Stimulated activated effector memory CD8-positive, alpha-beta T cell treated with anti-CD3 and anti-CD28 coated beads, Interleukin-12 subunit alpha, Interleukin-12 subunit beta, amount 100 ng/mL, for 72 hours (primary cell): Measurements from ENCODE around the gene ENOX1.

Experiments
- ATAC-seq: fragments of 150-1000 bp; cut with Tn5 transposase; 2 replicates; pipeline ENCODE4 v1.10.0; 2021
- DNase-seq, 2 donors: peaks; one replicate each; pipeline ENCODE4 v3.0.0; 2021 to 2022; ENCODE audit warnings: low spot score in 2 of 2
- H3K27ac Mint-ChIP-seq: one replicate; pipeline ENCODE4 v1.8.0; 2022; ENCODE audit warnings: mild to moderate bottlenecking, mixed read lengths
- H3K36me3 Mint-ChIP-seq: one replicate; pipeline ENCODE4 v1.8.0; 2022; ENCODE audit warnings: mild to moderate bottlenecking, mixed read lengths
- H3K4me1 Mint-ChIP-seq: one replicate; pipeline ENCODE4 v1.8.0; 2022; ENCODE audit warnings: mixed read lengths
- H3K4me3 Mint-ChIP-seq: one replicate; pipeline ENCODE4 v1.8.0; 2022; ENCODE audit warnings: mild to moderate bottlenecking, mixed read lengths
- H3K9me3 Mint-ChIP-seq: one replicate; pipeline ENCODE4 v1.8.0; 2022; ENCODE audit warnings: mixed read lengths

Gene ENOX1

DNA sequence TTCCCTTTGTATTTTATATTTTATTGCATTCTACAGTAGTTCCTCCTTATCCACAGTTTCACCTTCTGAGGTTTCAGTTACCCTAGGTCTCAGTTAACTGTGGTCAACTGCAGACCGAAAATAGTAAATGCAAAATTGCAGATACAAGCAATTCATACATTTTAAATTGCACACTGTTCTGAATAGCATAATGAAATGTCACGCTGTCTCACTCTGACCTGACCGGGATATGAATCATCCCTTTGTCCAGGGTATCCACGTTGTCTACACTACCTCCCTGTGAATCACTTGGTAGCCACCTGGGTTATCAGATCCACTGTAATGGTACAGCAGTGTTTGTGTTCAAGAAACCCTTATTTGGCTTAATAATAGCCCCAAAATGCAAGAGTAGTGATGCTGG, 438.4 kb downstream of the ENOX1 start:
- Mint-ChIP-seq H3K4me3 (no peak overlapping the region), H3K27ac (no peak overlapping the region), H3K9me3 (no peaks in the 10 kb centered on the region), H3K4me1 (no peaks in the 10 kb centered on the region), H3K36me3 (no peaks in the 10 kb centered on the region)
- no peak for DNase-seq
- ATAC-seq = no peak

DNA sequence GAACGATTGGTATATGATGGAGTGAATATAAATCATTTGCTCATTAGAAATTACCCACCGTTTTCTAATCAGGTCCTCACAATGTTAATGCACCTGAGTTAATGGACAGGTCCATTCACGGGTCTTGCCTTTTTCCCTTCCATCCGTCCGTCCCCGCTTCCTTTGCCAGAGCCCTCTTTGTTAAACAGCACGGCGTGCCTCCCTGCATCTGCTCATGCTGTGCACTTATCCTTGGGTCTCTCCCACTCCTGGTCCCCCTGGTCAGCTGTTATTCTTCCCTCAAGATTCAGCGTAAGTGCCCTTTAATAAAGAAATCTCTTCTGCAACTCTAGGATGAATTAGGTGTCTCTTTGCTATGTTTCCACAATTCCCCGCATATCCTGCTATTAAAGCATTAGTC, 438.9 kb downstream of the ENOX1 start:
- ATAC-seq = no peak
- no peaks in the 10 kb centered on the region for H3K4me1 Mint-ChIP-seq
- no peak overlapping the region for H3K4me3 Mint-ChIP-seq
- no peak for DNase-seq
- no peak overlapping the region for H3K27ac Mint-ChIP-seq
- H3K9me3 Mint-ChIP-seq = no peaks in the 10 kb centered on the region
- H3K36me3 Mint-ChIP-seq = no peaks in the 10 kb centered on the region

DNA sequence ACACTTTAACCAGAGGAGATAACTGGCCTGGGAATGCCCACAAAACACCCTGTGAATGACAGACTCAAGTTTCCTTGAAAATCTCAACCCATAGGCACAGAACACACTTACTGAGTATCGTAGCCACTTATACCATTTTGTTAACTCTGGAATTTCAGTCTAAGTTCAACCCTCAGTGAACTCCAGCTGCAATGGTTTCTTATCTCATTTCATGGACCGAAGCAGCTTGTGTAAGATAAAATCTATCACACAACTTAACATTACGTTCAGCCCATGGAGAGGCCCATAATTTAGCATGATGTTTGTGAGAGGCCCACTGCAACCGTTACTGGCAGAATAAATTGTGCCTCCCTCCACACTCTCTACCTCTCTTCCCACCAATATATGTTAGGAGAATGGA, 440.3 kb downstream of the ENOX1 start:
- Mint-ChIP-seq H3K36me3 (no peaks in the 10 kb centered on the region), H3K4me1 (no peaks in the 10 kb centered on the region), H3K4me3 (no peak overlapping the region), H3K27ac (no peak overlapping the region), H3K9me3 (no peaks in the 10 kb centered on the region)
- DNase-seq (no peak), ATAC-seq (no peak)

DNA sequence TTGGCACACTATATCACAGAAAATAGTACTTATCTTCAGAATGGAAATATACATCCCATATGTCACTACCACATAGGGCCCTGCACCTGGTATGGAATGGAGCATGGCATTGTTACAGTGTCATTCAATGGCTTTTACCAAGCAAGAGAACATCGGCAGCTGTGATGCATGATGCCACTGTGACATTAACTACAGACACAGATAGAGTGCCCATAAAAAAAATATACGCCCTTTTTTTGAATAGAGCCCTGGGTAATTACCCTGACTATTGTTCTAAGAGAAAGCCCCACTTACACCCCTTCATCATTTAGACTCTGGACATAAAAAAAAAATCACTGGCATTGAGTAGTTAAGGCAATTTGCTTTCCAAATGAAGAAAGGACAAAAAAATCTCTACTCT, 443.1 kb downstream of the ENOX1 start:
- Mint-ChIP-seq H3K9me3 (no peaks in the 10 kb centered on the region), H3K4me1 (no peaks in the 10 kb centered on the region), H3K36me3 (no peaks in the 10 kb centered on the region), H3K27ac (no peak overlapping the region), H3K4me3 (no peak overlapping the region)
- ATAC-seq (no peak), DNase-seq (no peak)

DNA sequence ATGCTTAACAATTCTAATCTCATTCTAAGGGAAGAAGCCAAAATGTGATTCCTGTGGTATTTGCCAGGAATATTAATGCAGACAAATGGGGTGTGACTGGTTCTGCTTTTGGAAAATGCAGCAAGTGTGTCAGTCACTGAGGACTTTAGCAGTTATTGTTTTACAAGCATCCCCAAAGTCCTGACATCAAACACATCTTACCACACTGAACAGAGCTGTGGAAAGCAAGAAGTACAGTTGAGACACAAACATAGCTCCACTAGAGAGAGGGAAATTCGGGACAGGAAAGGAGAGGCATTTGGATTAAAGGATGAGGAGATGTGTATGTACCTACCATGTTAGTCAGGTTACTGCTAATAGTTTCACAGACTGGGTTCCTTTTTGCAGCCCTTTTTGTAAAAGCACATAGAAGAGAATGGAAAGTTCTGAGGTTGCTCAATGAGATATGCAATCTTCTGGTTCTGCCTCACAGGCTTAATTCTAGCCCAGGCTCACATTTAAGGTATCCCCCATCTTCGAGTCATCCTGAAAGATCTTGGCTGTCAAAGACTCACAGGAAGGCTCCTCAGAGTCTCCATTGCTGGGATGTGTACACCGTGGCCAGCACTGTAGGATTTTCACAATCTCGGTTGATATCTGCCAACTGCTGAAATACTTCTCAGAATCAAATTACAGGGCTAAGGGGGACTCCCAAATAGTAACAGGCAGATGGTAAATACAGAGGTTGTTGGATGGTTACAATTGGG, 446.8 kb downstream of the ENOX1 start:
- Mint-ChIP-seq H3K4me1 (no peaks in the 10 kb centered on the region), H3K4me3 (no peak overlapping the region), H3K9me3 (no peaks in the 10 kb centered on the region), H3K36me3 (no peaks in the 10 kb centered on the region), H3K27ac (no peak overlapping the region)
- ATAC-seq (no peak), DNase-seq (no peak)

DNA sequence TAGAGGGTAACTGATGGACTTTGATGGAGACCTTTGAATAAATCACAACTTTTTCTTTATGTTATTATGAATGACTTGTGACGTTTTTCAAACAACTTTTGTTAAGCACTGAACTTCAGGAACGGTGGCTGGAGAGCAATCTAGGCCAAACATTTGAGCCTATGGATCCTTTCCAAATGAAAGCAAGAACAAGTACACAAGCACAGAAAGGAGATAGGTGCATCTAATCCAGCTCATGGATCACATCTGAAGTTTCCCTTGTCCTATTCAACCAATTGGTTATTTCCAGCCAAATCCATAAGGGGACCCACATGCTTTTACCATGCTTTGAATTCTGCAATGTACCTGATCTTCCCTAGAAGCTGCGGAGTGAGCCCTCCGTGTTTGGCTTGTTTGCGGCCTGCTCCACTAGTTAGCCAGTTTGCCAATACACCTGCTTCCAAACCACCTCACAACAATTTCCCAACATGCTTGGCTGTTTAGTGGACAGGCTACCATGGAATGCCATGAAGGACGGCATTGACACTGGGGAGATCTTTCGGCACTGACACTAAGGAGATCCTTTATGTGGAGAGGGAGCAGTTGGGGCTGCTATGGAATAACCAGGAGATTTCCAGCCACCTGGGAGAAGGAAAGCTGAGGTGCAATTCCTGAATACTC, 447.5 kb downstream of the ENOX1 start:
- DNase-seq (no peak), ATAC-seq (no peak)
- no peak overlapping the region for H3K27ac Mint-ChIP-seq
- no peak overlapping the region for H3K4me3 Mint-ChIP-seq
- H3K9me3 Mint-ChIP-seq = no peaks in the 10 kb centered on the region
- no peaks in the 10 kb centered on the region for H3K4me1 Mint-ChIP-seq
- no peaks in the 10 kb centered on the region for H3K36me3 Mint-ChIP-seq

DNA sequence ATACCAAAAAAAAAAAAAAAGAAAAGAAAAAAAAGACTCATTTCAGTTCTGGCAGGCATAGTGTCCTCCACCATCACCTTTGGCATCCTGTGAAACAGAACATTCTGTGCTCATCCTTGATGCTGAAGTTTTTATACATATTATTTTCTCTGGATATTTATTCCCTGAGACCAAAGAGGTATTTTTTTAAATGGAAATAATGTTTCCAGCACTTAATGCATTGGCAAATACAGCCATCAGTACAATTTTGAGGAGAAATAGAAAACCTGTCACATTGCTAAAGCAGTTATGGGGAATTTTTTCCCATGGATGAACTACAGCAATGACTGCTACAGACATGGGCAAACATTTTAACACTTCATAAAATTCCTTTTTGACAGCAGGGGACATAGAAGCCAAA, 451.0 kb downstream of the ENOX1 start:
- DNase-seq (no peak), ATAC-seq (no peak)
- Mint-ChIP-seq H3K36me3 (no peaks in the 10 kb centered on the region), H3K9me3 (no peaks in the 10 kb centered on the region), H3K27ac (no peak overlapping the region), H3K4me1 (no peaks in the 10 kb centered on the region), H3K4me3 (no peak overlapping the region)

DNA sequence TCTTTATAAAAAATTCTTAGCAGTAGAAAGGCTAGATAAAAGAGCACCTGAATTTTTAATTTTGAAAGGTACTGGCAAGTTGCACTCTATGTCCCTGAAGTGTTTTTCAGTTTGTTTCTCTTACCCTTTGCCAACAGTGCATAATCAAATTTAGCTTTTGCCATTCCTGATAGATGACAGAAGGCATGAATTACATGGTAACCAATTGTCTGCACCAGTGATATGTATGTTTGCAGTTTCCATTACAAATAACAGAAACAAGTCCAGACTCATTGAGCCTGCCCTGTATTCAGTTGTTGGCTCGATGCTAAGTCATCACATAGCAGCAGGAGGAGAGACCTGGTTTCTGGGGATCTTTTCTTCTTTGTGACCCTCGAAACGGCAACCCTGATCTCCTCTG, 453.6 kb downstream of the ENOX1 start:
- H3K4me1 Mint-ChIP-seq = no peaks in the 10 kb centered on the region
- no peaks in the 10 kb centered on the region for H3K36me3 Mint-ChIP-seq
- no peak overlapping the region for H3K27ac Mint-ChIP-seq
- no peak overlapping the region for H3K4me3 Mint-ChIP-seq
- ATAC-seq = no peak
- no peaks in the 10 kb centered on the region for H3K9me3 Mint-ChIP-seq
- DNase-seq = no peak

DNA sequence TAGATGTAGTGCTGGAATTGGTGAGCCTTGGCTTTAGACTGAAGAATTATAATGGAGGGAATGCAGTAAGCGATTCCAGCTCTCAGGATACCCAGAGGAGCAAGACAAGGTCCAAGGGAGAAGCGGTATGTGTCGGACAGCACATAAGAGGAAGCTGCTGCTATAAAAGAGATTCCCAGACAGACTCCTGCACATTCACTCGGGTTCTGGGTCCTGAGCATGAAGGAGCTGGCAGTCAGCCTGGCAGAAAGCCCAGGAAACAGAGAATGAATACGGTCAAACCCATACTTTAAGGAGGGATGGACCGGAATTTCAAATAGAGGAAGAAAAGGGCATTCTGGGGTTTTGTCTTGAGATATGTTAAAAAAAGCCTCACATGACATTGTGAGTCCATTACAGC, 455.1 kb downstream of the ENOX1 start:
- ATAC-seq (no peak), DNase-seq (no peak)
- Mint-ChIP-seq H3K27ac (no peak overlapping the region), H3K4me3 (no peak overlapping the region), H3K9me3 (no peaks in the 10 kb centered on the region), H3K4me1 (no peaks in the 10 kb centered on the region), H3K36me3 (no peaks in the 10 kb centered on the region)

DNA sequence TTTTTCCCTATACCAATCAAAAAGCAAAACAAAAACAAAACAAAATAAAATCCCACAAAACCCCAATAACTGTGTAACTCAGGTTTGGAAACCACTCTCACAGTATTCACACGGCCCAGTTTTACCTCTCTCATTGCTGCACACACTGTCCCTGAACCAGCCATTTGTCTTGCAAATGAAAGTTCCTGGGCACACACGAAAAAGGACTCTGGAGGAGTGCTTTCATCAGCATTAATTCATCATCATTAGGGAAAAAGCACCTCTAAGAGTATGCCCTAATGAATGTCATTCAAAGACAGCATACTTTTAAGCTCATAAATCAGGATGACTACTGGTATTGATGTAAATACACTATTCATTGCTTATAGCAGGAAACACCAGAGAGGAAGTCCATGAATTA, 457.1 kb downstream of the ENOX1 start:
- H3K9me3 Mint-ChIP-seq = no peaks in the 10 kb centered on the region
- no peaks in the 10 kb centered on the region for H3K4me1 Mint-ChIP-seq
- DNase-seq = no peak
- no peaks in the 10 kb centered on the region for H3K36me3 Mint-ChIP-seq
- no peak overlapping the region for H3K4me3 Mint-ChIP-seq
- no peak overlapping the region for H3K27ac Mint-ChIP-seq
- ATAC-seq = no peak

DNA sequence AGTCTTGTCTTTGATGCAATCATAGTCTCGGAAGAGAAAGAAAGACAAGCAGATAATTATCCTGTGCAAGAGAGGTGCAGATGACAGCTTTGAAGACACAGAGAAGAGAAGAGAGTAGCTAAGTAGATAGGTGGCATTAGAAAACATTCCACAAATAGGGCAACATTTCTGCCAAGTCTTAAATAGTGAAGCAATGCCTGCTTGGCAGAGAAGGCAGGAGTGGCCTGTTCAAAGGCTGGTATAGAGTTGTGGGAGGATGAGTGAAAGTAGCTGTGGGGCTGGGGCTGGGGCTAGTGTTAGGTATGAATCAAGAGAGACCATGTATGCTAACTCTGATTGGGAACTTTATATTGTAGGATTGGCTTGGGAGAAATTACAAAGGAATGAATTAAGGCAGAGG, 457.9 kb downstream of the ENOX1 start:
- H3K36me3 Mint-ChIP-seq = no peaks in the 10 kb centered on the region
- ATAC-seq = no peak
- H3K4me1 Mint-ChIP-seq = no peaks in the 10 kb centered on the region
- no peaks in the 10 kb centered on the region for H3K9me3 Mint-ChIP-seq
- no peak overlapping the region for H3K4me3 Mint-ChIP-seq
- no peak overlapping the region for H3K27ac Mint-ChIP-seq
- DNase-seq = no peak

DNA sequence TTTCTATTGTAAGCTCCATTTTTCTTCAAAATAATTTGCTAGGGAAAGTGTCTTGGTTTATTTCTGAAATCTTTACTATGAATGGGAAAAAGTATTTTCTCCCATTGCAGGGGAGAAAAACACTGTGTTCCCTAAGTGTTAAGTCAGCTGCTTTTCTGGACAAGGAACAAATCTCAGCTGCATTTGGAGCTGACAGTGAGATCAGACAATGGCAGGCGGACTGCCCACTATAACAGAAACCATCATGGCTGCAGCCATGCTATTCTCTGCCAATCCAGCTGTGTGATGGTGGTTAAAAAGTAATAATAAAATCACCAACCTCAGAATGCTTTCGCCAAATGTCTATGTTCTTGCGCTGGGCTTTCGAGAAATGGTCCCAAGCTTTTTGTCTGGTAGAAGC, 460.7 kb downstream of the ENOX1 start:
- ATAC-seq = no peak

DNA sequence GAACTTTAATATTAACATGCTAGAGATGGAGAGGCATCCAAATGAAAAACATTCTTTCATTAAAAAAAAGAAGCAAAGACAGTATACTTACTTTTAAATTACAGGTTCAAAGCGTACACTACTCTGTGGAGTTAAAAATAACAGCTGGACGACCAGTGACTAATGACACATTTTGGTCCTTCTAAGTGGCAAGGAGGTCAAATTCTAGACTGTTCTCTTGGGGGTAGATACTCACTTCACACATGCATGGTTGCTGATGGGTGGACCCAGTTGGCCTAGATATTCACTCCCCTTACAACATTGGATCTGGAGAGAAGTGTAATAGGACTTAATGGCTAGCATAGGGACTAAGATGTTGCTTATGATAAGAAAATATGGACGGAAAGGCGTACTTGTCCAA, 461.1 kb downstream of the ENOX1 start:
- H3K27ac Mint-ChIP-seq = no peak overlapping the region
- DNase-seq (no peak), ATAC-seq (no peak)
- no peaks in the 10 kb centered on the region for H3K4me1 Mint-ChIP-seq
- H3K9me3 Mint-ChIP-seq = no peaks in the 10 kb centered on the region
- no peaks in the 10 kb centered on the region for H3K36me3 Mint-ChIP-seq
- no peak overlapping the region for H3K4me3 Mint-ChIP-seq

More for the DNA sequence above, 460.7 kb downstream of the ENOX1 start:
- H3K27ac Mint-ChIP-seq = no peak overlapping the region
- no peaks in the 10 kb centered on the region for H3K36me3 Mint-ChIP-seq
- DNase-seq = no peak
- no peak overlapping the region for H3K4me3 Mint-ChIP-seq
- no peaks in the 10 kb centered on the region for H3K9me3 Mint-ChIP-seq
- no peaks in the 10 kb centered on the region for H3K4me1 Mint-ChIP-seq

DNA sequence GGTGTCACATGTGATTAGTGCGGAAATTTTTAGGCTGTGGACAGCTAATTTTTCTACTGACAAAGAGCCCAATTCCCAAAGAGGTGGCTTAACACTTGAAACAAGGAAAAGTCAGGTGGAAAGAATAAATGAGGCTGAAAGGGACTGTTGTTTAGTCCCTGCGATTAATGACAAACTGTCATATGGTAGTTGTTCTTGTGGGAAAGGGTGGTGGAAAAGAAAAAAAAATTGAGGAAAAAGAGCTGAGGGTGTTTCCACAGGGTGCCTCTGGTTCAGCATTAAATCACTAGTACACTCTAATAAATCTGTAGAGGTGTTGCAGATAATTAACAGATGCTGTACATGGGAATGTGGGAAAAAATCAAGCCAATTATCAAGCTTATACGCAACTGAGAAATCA, 462.6 kb downstream of the ENOX1 start:
- ATAC-seq = no peak
- H3K36me3 Mint-ChIP-seq = no peaks in the 10 kb centered on the region
- DNase-seq = no peak
- no peak overlapping the region for H3K4me3 Mint-ChIP-seq
- no peaks in the 10 kb centered on the region for H3K9me3 Mint-ChIP-seq
- H3K27ac Mint-ChIP-seq = no peak overlapping the region
- no peaks in the 10 kb centered on the region for H3K4me1 Mint-ChIP-seq

DNA sequence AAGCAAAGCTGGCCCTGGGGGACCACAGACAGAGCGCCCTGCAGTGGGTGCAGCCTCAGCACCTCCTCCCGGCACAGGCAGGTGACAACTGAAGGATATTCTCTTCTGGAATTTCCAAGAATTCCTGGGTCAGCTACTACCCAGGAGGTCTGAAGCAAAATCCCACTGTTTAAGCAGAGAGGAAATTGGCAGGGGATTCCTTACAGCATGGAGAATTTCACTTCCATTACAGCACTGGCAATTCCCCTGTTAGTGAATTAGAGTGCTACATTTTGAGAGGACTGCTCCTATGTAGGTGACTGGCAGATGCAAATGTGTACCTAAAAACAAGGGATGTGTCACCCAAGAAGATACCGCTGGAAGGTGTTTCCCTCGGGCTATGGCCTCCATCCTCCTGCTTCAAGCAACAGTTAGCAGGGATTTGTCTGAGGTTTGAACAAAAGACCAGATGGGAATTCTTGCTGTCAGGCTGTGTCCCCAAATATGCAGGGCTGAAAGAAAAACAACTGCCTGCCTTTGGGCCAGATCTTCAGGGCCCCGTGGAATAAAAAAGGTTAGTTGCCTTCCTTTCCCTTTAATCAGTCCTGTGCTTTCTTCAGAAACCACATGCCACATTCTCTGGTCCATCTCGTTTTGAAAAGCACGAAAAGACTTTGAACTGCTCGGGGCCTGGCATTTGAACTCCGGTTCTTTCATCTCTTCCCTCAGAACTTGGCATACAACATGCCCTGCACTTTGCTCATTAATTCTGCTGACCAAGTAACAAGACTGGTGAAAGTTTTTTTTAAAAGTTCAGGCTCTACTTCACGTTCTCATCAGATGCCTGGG, 466.9 kb downstream of the ENOX1 start:
- no peaks in the 10 kb centered on the region for H3K9me3 Mint-ChIP-seq
- no peak overlapping the region for H3K4me3 Mint-ChIP-seq
- no peak overlapping the region for H3K27ac Mint-ChIP-seq
- H3K36me3 Mint-ChIP-seq = no peaks in the 10 kb centered on the region
- no peaks in the 10 kb centered on the region for H3K4me1 Mint-ChIP-seq
- DNase-seq = no peak
- no peak for ATAC-seq

DNA sequence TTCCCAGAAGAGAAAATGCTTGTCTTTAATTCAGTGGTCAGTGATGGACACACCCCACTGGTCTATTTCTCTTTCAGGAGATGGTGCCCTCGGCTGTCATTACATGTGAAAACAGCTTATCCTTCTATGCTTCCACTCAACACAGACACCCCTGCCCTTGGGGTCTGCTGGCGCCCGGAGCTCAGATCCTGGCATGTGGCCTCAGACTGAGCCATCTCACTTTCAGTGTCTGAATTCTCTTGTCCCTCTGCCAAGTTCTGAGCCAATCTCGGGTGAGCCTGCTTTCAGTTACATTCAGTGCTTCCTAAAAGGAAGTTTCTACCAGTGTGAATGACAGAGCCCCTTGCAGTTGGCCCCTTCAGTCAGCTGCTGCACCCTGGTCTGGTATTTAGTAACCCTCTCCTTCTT, 469.8 kb downstream of the ENOX1 start:
- ATAC-seq (no peak), DNase-seq (no peak)
- H3K27ac Mint-ChIP-seq = no peak overlapping the region
- no peaks in the 10 kb centered on the region for H3K4me1 Mint-ChIP-seq
- H3K36me3 Mint-ChIP-seq = no peaks in the 10 kb centered on the region
- no peaks in the 10 kb centered on the region for H3K9me3 Mint-ChIP-seq
- H3K4me3 Mint-ChIP-seq = no peak overlapping the region
